Liver (tissue), 3 donors: ENCODE results near the gene ZXDC.

ENCODE experiments used
- CTCF ChIP-seq: fragments of 150-350 bp; IDR thresholded peaks from 2 replicates; pipeline ENCODE4 v1.5.1; 2017; ENCODE audit warnings: improper control_type of control experiment, low read depth, low read length; ENCODE audit not compliant: missing input control
- JUND ChIP-seq, 2 donors: IDR thresholded peaks; 2 replicates each; pipeline ENCODE4 v1.6.1; 2016; ENCODE audit warnings: antibody characterized with exemption in 2 of 2
- RAD21 ChIP-seq, 2 donors: IDR thresholded peaks; 2 replicates each; pipeline ENCODE4 v1.6.1; 2016; ENCODE audit warnings: antibody characterized with exemption in 2 of 2, mild to moderate bottlenecking in 2 of 2
- REST ChIP-seq: IDR thresholded peaks from 2 replicates; pipeline ENCODE4 v1.6.1; 2016; ENCODE audit warnings: antibody characterized with exemption, mild to moderate bottlenecking
- TAF1 ChIP-seq: conservative IDR thresholded peaks from 2 replicates; pipeline ENCODE4 v1.6.1; 2016; ENCODE audit warnings: antibody characterized with exemption, mild to moderate bottlenecking
- donor health status: healthy.
- donor health status: healthy.

- TF ChIP-seq CTCF (no peak), REST (no peak), TAF1 (no peak), RAD21 (IDR thresholded peaks at IDR 0.05) (no peak), JUND (IDR thresholded peaks at IDR 0.05) (no peak)
Measured at GRCh38 chr3:126516936-126517290, 41.2 kb upstream of the ZXDC start.
